DMS153 (cell line): Measurements from ENCODE around the gene SCARF2.
"Not testable (repeated sequence)": the region's sequence is repeated elsewhere in the genome, so short reads cannot be mapped to it uniquely, and the experiment has no call there.

Experiments
- DNase-seq: peaks from one replicate; lab custom pipeline; 2025; lab: John Stamatoyannopoulos, UW

Gene SCARF2

GRCh38 chr22:20428496-20429253, 8.9 kb downstream of the SCARF2 start:
- no peak for DNase-seq

- no peak for DNase-seq
Observed at GRCh38 chr22:20427945-20428417, 9.6 kb downstream of the SCARF2 start.

- DNase-seq: no peak
Observed at GRCh38 chr22:20427104-20427944, 10.3 kb downstream of the SCARF2 start.

- DNase-seq: no peak
Observed at GRCh38 chr22:20426259-20426615, 11.4 kb downstream of the SCARF2 start.

GRCh38 chr22:20425566-20426258, 11.9 kb downstream of the SCARF2 start:
- DNase-seq: no peak

- DNase-seq: no peak
Observed at GRCh38 chr22:20424932-20425565, 12.6 kb downstream of the SCARF2 start.

GRCh38 chr22:20424568-20424931, 13.1 kb downstream of the SCARF2 start:
- DNase-seq: no peak

GRCh38 chr22:20423906-20424551, 13.6 kb downstream of the SCARF2 start:
- DNase-seq: no peak

GRCh38 chr22:20423008-20423905, 14.4 kb downstream of the SCARF2 start:
- no peak for DNase-seq

- no peak for DNase-seq
Observed at GRCh38 chr22:20422271-20423007, 15.2 kb downstream of the SCARF2 start.

- DNase-seq: no peak
Observed at GRCh38 chr22:20421507-20421874, 16.1 kb downstream of the SCARF2 start.

- no peak for DNase-seq
Observed at GRCh38 chr22:20420157-20420842, 17.3 kb downstream of the SCARF2 start.

- no peak for DNase-seq
Observed at GRCh38 chr22:20419664-20419951, 18.0 kb downstream of the SCARF2 start.

- peak; percentile 43 for DNase-seq
Observed at GRCh38 chr22:20418211-20418788, 19.3 kb downstream of the SCARF2 start.

- not testable (repeated sequence) for DNase-seq
Observed at GRCh38 chr22:20415699-20416098, 21.9 kb downstream of the SCARF2 start.

- DNase-seq: not testable (repeated sequence)
Observed at GRCh38 chr22:20415241-20415640, 22.4 kb downstream of the SCARF2 start.

- no peak for DNase-seq
Observed at GRCh38 chr22:20414450-20414849, 23.2 kb downstream of the SCARF2 start.

- no peak for DNase-seq
Observed at GRCh38 chr22:20414059-20414440, 23.6 kb downstream of the SCARF2 start.
